HFF-Myc (cell line): ENCODE measurements around the gene RBM46.
A peak's percentile ranks its signal among the peaks of the same experiment; 100 is the strongest.
"Not testable (repeated sequence)": the region's sequence is repeated elsewhere in the genome, so short reads cannot be mapped to it uniquely, and the experiment has no call there.

Experiments used
- DNase-seq: peaks from one replicate; pipeline ENCODE4 v3.0.0-alpha.2; 2011; ENCODE audit warnings: low read depth; ENCODE audit errors: extremely low read depth
- H3K4me3 ChIP-seq: replicated peaks from 2 replicates; pipeline ENCODE4 v1.5.1; 2011; ENCODE audit warnings: low read depth, mild to moderate bottlenecking, control low read depth, low read length
- CTCF ChIP-seq: IDR thresholded peaks from 2 replicates; pipeline ENCODE4 v1.5.1; 2012; ENCODE audit warnings: mild to moderate bottlenecking, low read depth, low read length, control low read depth; ENCODE audit errors: missing control alignments

Gene RBM46

GRCh38 chr4:154868414-154869194 is 87.5 kb downstream of the RBM46 start:
- no peak for DNase-seq
- H3K4me3 ChIP-seq, result no peak overlapping the region
- TF ChIP-seq CTCF, result no peak

GRCh38 chr4:154869301-154869700 is 88.2 kb downstream of the RBM46 start:
- TF ChIP-seq CTCF, result no peak

GRCh38 chr4:154872198-154872597 is 91.1 kb downstream of the RBM46 start:
- no peak overlapping the region for H3K4me3 ChIP-seq
- DNase-seq, result no peak
- TF ChIP-seq CTCF, result no peak

More at GRCh38 chr4:154869301-154869700, 88.2 kb downstream of the RBM46 start:
- H3K4me3 ChIP-seq, result no peak overlapping the region
- no peak for DNase-seq

GRCh38 chr4:154874049-154874448 is 93.0 kb downstream of the RBM46 start:
- not testable (repeated sequence) for H3K4me3 ChIP-seq, DNase-seq

GRCh38 chr4:154877110-154877760 is 96.2 kb downstream of the RBM46 start:
- peak; percentile 16 for DNase-seq
- TF ChIP-seq CTCF, result no peak
- no peak overlapping the region for H3K4me3 ChIP-seq
